Tibial nerve (tissue), 4 donors: ENCODE measurements around the gene GNG5. TPM values are rescaled to one million over a fixed set of nuclear protein-coding genes. Genes with fewer than 3 reads are reported as not detected.
A peak's percentile ranks its signal among the peaks of the same experiment; 100 is the strongest.

ENCODE experiments used
- DNase-seq, 2 donors: peaks; one replicate each; pipeline ENCODE4 v3.0.0-alpha.2; 2019; ENCODE audit warnings: low spot score in 2 of 2
- H3K27ac ChIP-seq, 4 donors: fragments of 200-600 bp; sonication (generic) in 3 of 4; one replicate each; pipeline ENCODE4 v1.5.1; 2017 to 2019; ENCODE audit warnings: mild to moderate bottlenecking in 1 of 4
- H3K27me3 ChIP-seq, 2 donors: fragments of 200-600 bp; sonication (generic) in 1 of 2; one replicate each; pipeline versions ENCODE4 v1.5.1 to v1.6.0; 2017 to 2019
- H3K36me3 ChIP-seq, 3 donors: fragments of 200-600 bp; sonication (generic); one replicate each; pipeline ENCODE4 v1.5.1; 2018 to 2019
- H3K4me1 ChIP-seq, 4 donors: fragments of 200-600 bp; sonication (generic) in 3 of 4; one replicate each; pipeline ENCODE4 v1.5.1; 2017 to 2019
- H3K4me3 ChIP-seq, 4 donors: fragments of 200-600 bp; sonication (generic) in 3 of 4; one replicate each; pipeline ENCODE4 v1.5.1; 2017 to 2019; ENCODE audit warnings: mild to moderate bottlenecking in 1 of 4, moderate library complexity in 1 of 4
- H3K9me3 ChIP-seq, 4 donors: fragments of 200-600 bp; sonication (generic) in 3 of 4; one replicate each; pipeline ENCODE4 v1.5.1; 2017 to 2019
- EP300 ChIP-seq, 2 donors: sonication (generic); formaldehyde crosslinking; IDR thresholded peaks; one replicate each; pipeline ENCODE4 v1.6.1; 2017; ENCODE audit warnings: antibody characterized with exemption in 2 of 2, mild to moderate bottlenecking in 1 of 2
- POLR2A ChIP-seq, 2 donors: fragments of 450-650 bp; IDR thresholded peaks; one replicate each; pipeline ENCODE4 v1.6.1; 2017; ENCODE audit warnings: antibody characterized with exemption in 2 of 2, mild to moderate bottlenecking in 2 of 2, moderate library complexity in 2 of 2
- WGBS, 2 donors: methylation state at CpG; one replicate each; pipeline ENCODE4 v1.1.5; 2018; 5-methylcytosine and 5-hydroxymethylcytosine counted together
- total RNA-seq, 4 donors: library from RNA; depleted of rRNA; stranded (reverse); fragments of >200 nt; gene quantifications; one replicate each; pipeline ENCODE4 v1.1.0, GENCODE V29; 2016
- TF ChIP-seq, protein P1 (sequence below), 5 experiments: fragments of 200-600 bp in 3 of 5; fragments of 450-650 bp in 2 of 5; sonication (generic) in 3 of 5; IDR thresholded peaks; one replicate each; pipeline ENCODE4 v1.5.1; 2016 to 2019; ENCODE audit warnings: antibody characterized with exemption in 5 of 5, mild to moderate bottlenecking in 3 of 5, moderate library complexity in 2 of 5

The GNG5 gene
- total RNA-seq, 4 donors from 2014 or later: 39.8 to 76.9 (median 54.8) TPM

DNA sequence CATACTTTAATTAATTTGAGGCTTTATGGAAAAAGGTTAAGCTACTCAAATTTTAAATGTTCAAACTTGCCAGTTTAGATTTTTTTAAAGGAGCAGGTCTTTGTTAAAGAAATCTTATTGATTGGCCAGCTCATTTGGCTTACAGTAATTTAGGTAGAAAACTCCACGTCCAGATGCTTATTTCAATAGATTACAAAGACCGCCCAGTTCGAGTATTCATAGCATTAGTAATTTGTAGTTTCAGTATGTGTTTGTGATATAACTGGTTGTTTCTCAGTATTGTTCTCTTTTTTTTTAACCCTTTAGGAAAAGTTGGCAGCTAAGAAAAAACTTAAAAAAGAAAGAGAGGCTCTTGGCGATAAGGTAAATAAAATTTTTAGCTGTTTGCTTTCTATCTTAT lies 25.7 kb downstream of the GNG5 start:
- no peak for DNase-seq
- no peak overlapping the region for H3K27ac ChIP-seq
- peaks cover 0 to 30% (median 0%) of the 10 kb centered on the region in 3 donors for H3K36me3 ChIP-seq
- peaks cover 0 to 23% of the 10 kb centered on the region in 2 donors for H3K27me3 ChIP-seq
- H3K4me3 ChIP-seq: peak overlapping the region in 1 of 4 donors; percentile 82
- TF ChIP-seq POLR2A (IDR thresholded peaks at IDR 0.05) (no peak), EP300 (IDR thresholded peaks at IDR 0.05) (no peak)
- TF ChIP-seq, protein P1, sequence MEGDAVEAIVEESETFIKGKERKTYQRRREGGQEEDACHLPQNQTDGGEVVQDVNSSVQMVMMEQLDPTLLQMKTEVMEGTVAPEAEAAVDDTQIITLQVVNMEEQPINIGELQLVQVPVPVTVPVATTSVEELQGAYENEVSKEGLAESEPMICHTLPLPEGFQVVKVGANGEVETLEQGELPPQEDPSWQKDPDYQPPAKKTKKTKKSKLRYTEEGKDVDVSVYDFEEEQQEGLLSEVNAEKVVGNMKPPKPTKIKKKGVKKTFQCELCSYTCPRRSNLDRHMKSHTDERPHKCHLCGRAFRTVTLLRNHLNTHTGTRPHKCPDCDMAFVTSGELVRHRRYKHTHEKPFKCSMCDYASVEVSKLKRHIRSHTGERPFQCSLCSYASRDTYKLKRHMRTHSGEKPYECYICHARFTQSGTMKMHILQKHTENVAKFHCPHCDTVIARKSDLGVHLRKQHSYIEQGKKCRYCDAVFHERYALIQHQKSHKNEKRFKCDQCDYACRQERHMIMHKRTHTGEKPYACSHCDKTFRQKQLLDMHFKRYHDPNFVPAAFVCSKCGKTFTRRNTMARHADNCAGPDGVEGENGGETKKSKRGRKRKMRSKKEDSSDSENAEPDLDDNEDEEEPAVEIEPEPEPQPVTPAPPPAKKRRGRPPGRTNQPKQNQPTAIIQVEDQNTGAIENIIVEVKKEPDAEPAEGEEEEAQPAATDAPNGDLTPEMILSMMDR (IDR thresholded peaks at IDR 0.05): no peak
- no peaks in the 10 kb centered on the region for H3K9me3 ChIP-seq
- WGBS, 2 donors: 79 to 83% methylated on average over 4 of the region's 4 CpGs
- peaks cover 0 to 31% (median 10%) of the 10 kb centered on the region in 4 donors for H3K4me1 ChIP-seq

DNA sequence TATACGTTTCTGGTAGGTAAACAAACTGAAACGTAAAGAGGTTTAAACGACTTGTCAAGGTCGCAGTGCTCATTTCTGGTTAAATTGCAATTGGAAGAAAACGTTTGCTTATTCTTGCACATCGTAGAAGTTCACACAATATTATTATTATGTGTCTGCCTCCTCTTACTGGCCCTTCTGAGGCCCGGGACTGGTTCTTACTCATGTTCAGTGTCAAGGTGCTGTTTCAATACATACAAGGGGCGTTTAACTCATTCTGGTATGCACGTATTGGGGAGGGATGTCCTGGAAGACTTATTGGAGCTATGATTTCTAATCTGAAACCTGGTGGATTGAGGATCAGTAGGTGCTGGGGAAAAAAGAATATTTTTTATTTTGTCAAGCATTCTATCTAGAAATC lies 26.4 kb downstream of the GNG5 start:
- Histone ChIP-seq H3K36me3 (peaks cover 0 to 23% (median 0%) of the 10 kb centered on the region in 3 donors), H3K27ac (peak overlapping the region in 2 of 4 donors; percentile 83 to 88), H3K4me1 (peaks cover 0 to 31% (median 10%) of the 10 kb centered on the region in 4 donors), H3K27me3 (peaks cover 0 to 29% of the 10 kb centered on the region in 2 donors), H3K9me3 (no peaks in the 10 kb centered on the region), H3K4me3 (peak overlapping the region; percentile 80 to 85 (median 82))
- TF ChIP-seq, protein P1 (IDR thresholded peaks at IDR 0.05): no peak
- TF ChIP-seq POLR2A (IDR thresholded peaks at IDR 0.05): no peak
- no peak for TF ChIP-seq EP300 (IDR thresholded peaks at IDR 0.05)
- WGBS, 2 donors: 3 to 4% methylated on average over 9 of the region's 9 CpGs
- DNase-seq: no peak

DNA sequence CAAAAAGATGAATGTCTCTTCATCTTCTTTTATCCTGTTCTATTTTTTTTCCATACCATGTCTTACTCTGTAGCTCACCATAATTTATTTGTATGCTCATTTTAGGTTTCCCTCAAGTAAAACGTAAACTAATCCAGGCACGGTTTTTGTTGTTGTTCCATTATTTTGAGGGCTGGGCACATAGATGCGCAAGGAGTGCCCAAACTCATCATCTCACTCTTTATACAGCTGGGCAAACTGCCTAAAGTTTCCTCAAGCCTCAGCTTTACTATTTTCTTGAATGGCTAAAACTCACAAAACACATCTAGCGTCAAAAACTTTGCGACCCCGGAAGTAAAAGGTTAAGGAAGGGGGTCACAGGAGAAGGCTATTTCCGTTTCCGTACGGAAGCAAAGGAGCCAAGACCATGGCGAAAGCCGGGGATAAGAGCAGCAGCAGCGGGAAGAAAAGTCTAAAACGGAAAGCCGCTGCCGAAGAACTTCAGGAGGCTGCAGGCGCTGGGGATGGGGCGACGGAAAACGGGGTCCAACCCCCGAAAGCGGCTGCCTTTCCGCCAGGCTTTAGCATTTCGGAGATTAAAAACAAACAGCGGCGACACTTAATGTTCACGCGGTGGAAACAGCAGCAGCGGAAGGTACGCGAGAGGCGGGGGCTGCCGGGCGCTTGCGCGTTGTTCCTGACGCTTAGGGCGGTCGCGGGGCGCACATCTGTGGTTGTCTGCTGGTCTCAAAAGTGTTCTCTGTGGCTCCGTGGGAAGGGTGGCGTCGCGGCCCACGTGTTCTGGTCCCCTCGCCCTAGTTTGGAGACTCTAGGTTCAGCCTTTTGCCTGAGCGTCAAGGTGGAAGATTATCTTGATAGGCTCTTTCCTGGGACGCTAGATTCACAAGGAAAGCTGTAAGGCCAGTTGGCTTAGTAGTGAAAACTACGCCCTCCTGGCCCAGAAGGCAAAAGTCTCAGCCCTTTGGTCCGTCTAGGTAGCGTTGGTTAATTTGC lies 27.2 kb downstream of the GNG5 start, which contains the start of gene RPF1:
Gene RPF1, plus strand, starts transcription at position 391 of the 993 bp plus-strand sequence. Its CDS starts 16 bp downstream, at position 407.
- 4 to 5% methylated on average over 51 of the region's 51 CpGs for WGBS, 2 donors
- peak within 1 kb of the TSS; percentile 72 to 88 (median 79) for H3K27ac ChIP-seq

DNA sequence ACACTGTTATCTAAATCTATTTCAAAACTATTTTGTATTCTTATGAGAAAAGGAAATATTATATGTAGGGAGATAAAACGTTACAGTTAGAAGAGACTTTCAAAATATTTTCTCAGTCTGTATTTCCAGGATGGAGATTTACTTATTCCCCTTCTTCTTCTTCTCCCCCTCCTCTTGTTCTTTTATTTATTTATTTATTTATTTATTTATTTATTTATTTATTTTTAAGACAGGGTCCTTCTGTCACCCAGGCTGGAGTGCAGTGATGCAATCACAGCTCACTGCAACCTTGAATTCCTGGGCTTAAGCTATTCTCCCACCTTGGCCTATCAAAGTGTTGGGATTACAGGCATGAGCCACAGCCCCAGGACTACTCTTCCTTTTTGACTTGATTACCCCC lies 30.2 kb downstream of the GNG5 start:
- no peak for DNase-seq
- H3K27ac ChIP-seq: no peak overlapping the region
- no peak for TF ChIP-seq EP300 (IDR thresholded peaks at IDR 0.05)
- no peak for TF ChIP-seq POLR2A (IDR thresholded peaks at IDR 0.05)
- TF ChIP-seq, protein P1 (IDR thresholded peaks at IDR 0.05): no peak
- 43 to 44% methylated on average over 1 of the region's 1 CpG for WGBS, 2 donors
- peaks cover 0 to 13% (median 8%) of the 10 kb centered on the region in 4 donors for H3K4me1 ChIP-seq
- H3K9me3 ChIP-seq: no peaks in the 10 kb centered on the region
- no peaks in the 10 kb centered on the region for H3K36me3 ChIP-seq
- H3K4me3 ChIP-seq: no peak overlapping the region
- peaks cover 0 to 67% of the 10 kb centered on the region in 2 donors for H3K27me3 ChIP-seq

More for the DNA sequence above, 27.2 kb downstream of the GNG5 start, which contains the start of gene RPF1:
- Histone ChIP-seq H3K4me3 (peak within 1 kb of the TSS; percentile 80 to 85 (median 82)), H3K36me3 (peaks cover 0 to 16% (median 0%) of the 10 kb centered on the region in 3 donors), H3K27me3 (peaks cover 0 to 38% of the 10 kb centered on the region in 2 donors), H3K4me1 (peaks cover 0 to 31% (median 10%) of the 10 kb centered on the region in 4 donors), H3K9me3 (no peaks in the 10 kb centered on the region)
- peak; percentile 50 to 61 for TF ChIP-seq POLR2A (IDR thresholded peaks at IDR 0.05)
- TF ChIP-seq EP300 (IDR thresholded peaks at IDR 0.05): peak; percentile 52 to 91
- TF ChIP-seq, protein P1 (IDR thresholded peaks at IDR 0.05): no peak
- DNase-seq: peak; percentile 20 to 49

DNA sequence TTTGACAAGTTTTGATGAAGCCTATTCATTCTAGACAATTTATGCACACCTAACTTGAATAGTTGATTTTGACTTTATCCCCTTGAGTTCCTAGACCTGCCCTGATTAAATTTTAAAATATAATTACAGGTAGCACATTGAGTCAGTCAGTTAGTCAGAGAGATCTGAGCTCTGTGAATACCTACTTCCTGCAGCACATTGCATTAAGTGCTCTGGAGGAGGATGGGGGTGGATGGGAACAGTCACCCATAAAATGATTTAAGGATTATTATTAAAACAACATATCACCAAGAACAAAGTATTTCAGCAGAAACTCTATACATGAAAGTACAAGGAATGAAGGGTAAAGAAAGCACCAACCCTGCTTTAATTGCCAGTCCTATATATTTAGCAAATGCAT lies 39.1 kb downstream of the GNG5 start:
- TF ChIP-seq, protein P1 (IDR thresholded peaks at IDR 0.05): no peak
- no peak for TF ChIP-seq EP300 (IDR thresholded peaks at IDR 0.05)
- TF ChIP-seq POLR2A (IDR thresholded peaks at IDR 0.05): no peak
- Histone ChIP-seq H3K4me1 (no peaks in the 10 kb centered on the region), H3K36me3 (no peaks in the 10 kb centered on the region), H3K4me3 (no peak overlapping the region), H3K9me3 (no peaks in the 10 kb centered on the region), H3K27ac (no peak overlapping the region), H3K27me3 (peaks cover 0 to 61% of the 10 kb centered on the region in 2 donors)
- DNase-seq: no peak
